ENCODE data around the gene CEPT1. TPM values are rescaled to one million over a fixed set of nuclear protein-coding genes. Genes with fewer than 3 reads are reported as not detected.

CEPT1 gene
- total and polyA plus RNA-seq, 9 of the 15 experiments (the other 6 are each of a cell fraction or from before 2014, with no cell fraction given) = 24.4 to 72.6 (median 42.4) TPM

- TF ChIP-seq POLR2B (IDR thresholded peaks at IDR 0.05; ENCODE audit: low read depth, partially characterized antibody) (peak; percentile 92), MLLT1 (IDR thresholded peaks at IDR 0.05) (peak in 1 of 2 experiments; percentile 69), MITF (IDR thresholded peaks at IDR 0.05) (peak; percentile 16; the same call in 1 of the 2 replicates), ZBED1 (IDR thresholded peaks at IDR 0.05) (0 out of 2 replicates have a peak, but pooled peaks have one; percentile 45), ZNF41 (CRISPR knock-in tag; conservative IDR thresholded peaks at IDR 0.05) (no peak; the same call in 1 of the 2 replicates), ZFP91 (CRISPR knock-in tag; IDR thresholded peaks at IDR 0.05) (no peak), TAF1 (IDR thresholded peaks at IDR 0.05; ENCODE audit: control insufficient read depth, extremely low read depth, insufficient read depth, low read length, severe bottlenecking) (peak; percentile 91), THRB (CRISPR knock-in tag; conservative IDR thresholded peaks at IDR 0.05) (no peak), SP1 (CRISPR knock-in tag; IDR thresholded peaks at IDR 0.05) (peak; percentile 49; the same call in 1 of the 2 replicates), E2F5 (CRISPR knock-in tag; IDR thresholded peaks at IDR 0.05) (no peak), PHF21A (IDR thresholded peaks at IDR 0.05; ENCODE audit: borderline replicate concordance, low read depth) (0 out of 2 replicates have a peak, but pooled peaks have one; percentile 34), GTF2E2 (tag; IDR thresholded peaks at IDR 0.05) (0 out of 2 replicates have a peak, but pooled peaks have one; percentile 37), KDM4B (IDR thresholded peaks at IDR 0.05; ENCODE audit: borderline replicate concordance in 2 of 2, low read depth in 1 of 2) (no peak), RB1 (IDR thresholded peaks at IDR 0.05; ENCODE audit: low read depth) (peak; percentile 81), ZNF212 (CRISPR knock-in tag; IDR thresholded peaks at IDR 0.05) (0 out of 2 replicates have a peak, but pooled peaks have one; percentile 24), ZNF511 (CRISPR knock-in tag; IDR thresholded peaks at IDR 0.05) (no peak), BRF1 (IDR thresholded peaks at IDR 0.05; ENCODE audit: borderline replicate concordance, extremely low read depth, insufficient read length) (no peak), ETV5 (CRISPR knock-in tag; IDR thresholded peaks at IDR 0.05; ENCODE audit: low read depth) (peak; percentile 41), CHD2 (IDR thresholded peaks at IDR 0.05; ENCODE audit: low read depth, low read length) (peak; percentile 22; the same call in 1 of the 2 replicates)
Measured at GRCh38 chr1:111139956-111140679, at the start of gene CEPT1, which contains the start of gene DRAM2 (continued).

Measured in K562 (cell line).